Stimulated activated CD8-positive, alpha-beta memory T cell treated with anti-CD3 and anti-CD28 coated beads, Interleukin-4, amount 100 ng/mL, for 48 hours (primary cell): ENCODE data around the gene RAP1GDS1.
"Not testable (repeated sequence)": the region's sequence is repeated elsewhere in the genome, so short reads cannot be mapped to it uniquely, and the experiment has no call there.

Source experiments
- DNase-seq: peaks from one replicate; pipeline ENCODE4 v3.0.0-alpha.2; 2020

Gene RAP1GDS1

GRCh38 chr4:98289375-98289774, 28.2 kb downstream of the RAP1GDS1 start:
- DNase-seq = no peak

GRCh38 chr4:98290511-98290910, 29.3 kb downstream of the RAP1GDS1 start:
- DNase-seq = no peak

GRCh38 chr4:98293104-98293887, 32.1 kb downstream of the RAP1GDS1 start:
- peak; percentile 44 for DNase-seq

DNA sequence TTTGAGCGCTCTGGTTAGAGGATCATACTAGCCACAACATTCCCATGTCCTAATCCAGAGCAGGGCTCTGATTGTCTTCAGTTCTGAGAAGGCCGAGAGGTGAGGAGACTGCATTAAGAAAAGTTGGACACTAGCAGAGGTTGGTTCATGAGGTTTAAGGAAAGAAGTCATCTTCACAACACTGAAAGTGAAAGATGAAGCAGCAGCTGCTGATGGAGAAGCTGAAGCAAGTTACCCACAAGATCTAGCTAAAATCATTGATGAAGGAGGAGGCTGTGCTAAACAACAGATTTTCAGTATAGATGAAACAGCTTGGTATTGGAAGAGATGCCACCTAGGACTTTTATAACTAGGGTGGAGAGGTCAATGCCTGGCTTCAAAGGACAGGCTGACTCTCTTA, 36.8 kb downstream of the RAP1GDS1 start:
- no peak for DNase-seq

DNA sequence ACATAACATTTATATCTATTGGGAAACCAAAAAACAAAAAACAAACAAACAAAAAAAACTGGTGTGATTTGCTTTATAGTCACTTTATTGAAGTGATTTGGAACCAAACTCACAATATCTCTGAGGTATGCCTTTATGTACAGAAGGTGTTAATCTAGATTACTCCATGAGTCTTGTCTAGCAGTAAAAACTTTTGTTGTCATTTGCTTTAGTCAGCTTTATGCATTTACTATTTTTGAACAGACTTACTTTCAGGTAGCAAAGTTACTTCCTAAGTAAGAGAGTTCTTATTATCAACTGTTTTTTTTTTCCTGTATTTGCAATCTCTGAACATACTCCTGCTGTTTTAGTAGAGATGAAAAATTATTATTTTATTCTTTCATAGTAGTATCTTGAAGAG, 39.5 kb downstream of the RAP1GDS1 start:
- DNase-seq = no peak

GRCh38 chr4:98305576-98305975, 44.4 kb downstream of the RAP1GDS1 start:
- no peak for DNase-seq

GRCh38 chr4:98310867-98311266, 49.7 kb downstream of the RAP1GDS1 start:
- DNase-seq = no peak

- DNase-seq = no peak
Measured at GRCh38 chr4:98311656-98312055, 50.5 kb downstream of the RAP1GDS1 start.

DNA sequence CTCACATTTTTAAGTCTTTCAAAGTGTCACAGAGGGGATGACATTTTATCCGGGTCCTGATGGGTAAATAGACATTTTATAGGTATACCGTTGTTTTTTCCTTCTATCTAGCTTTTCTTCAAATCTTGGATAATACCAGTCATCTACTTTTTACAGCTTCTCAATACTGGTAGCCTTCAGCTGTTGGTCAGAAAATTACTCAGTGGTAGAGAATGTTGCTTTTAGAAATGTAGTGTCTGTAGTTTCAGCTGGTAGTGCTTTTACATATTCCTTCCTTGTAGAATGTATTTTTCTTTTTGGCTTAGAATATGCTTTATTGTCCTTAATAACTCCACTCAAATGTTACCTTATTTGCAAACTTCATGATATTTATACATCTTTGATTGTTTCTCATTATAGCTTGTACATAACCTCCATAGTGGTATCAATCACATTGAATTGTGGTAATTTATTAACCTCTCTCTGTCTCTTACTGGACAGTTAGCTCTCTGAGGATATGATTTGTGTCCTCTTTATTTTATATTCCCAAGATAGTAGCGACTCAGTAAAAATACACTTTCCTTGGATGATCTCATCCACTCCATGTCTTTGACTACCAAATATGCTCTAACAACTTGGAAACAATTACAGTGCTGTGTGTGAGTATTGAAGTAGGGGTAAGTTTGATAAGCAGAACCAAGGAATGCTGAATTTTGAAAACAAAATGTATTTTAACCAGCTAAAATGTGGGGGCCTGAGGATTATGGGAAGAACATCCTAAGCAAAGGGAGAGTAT, 53.8 kb downstream of the RAP1GDS1 start:
- no peak for DNase-seq

DNA sequence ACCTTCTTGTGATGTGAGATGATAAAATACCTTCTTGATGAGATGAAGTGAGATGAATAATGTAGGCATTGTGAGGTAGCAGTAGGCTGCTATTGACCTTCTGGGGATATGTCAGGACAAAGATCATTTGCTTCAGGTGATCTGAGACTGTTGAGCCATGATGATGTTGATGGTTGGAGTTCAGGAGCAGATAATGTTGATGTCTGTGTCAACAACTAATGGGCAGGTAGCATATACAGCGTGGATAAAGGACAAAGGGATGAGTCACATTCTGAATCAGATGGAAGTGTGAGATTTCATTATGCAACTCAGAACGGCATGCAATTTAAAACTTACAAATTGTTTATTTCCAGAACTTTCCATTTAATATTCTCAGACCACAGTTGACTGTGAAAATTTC, 57.3 kb downstream of the RAP1GDS1 start:
- no peak for DNase-seq

GRCh38 chr4:98319021-98319420, 57.8 kb downstream of the RAP1GDS1 start:
- DNase-seq = no peak

GRCh38 chr4:98326168-98326567, 65.0 kb downstream of the RAP1GDS1 start:
- DNase-seq = no peak

GRCh38 chr4:98327694-98328093, 66.5 kb downstream of the RAP1GDS1 start:
- DNase-seq = no peak

DNA sequence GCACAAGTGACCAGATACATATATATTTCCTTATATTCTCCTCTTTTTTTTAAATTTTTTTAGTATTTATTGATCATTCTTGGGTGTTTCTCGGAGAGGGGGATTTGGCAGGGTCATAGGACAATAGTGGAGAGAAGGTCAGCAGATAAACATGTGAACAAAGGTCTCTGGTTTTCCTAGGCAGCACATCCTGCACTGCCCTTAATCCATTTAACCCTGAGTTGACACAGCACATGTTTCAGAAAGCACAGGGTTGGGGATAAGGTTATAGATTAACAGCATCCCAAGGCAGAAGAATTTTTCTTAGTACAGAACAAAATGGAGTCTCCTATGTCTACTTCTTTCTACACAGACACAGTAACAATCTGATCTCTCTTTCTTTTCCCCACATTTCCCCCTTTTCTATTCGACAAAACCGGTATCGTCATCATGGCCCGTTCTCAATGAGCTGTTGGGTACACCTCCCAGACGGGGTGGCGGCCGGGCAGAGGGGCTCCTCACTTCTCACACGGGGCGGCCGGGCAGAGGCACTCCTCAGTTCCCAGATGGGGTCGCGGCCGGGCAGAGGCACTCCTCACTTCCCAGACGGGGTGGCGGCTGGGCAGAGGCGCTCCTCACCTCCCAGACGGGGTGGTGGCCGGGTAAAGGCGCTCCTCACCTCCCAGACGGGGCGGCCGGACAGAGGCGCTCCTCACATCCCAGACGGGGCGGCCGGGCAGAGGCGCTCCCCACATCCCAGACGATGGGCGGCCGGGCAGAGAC, 68.9 kb downstream of the RAP1GDS1 start:
- not testable (repeated sequence) for DNase-seq

DNA sequence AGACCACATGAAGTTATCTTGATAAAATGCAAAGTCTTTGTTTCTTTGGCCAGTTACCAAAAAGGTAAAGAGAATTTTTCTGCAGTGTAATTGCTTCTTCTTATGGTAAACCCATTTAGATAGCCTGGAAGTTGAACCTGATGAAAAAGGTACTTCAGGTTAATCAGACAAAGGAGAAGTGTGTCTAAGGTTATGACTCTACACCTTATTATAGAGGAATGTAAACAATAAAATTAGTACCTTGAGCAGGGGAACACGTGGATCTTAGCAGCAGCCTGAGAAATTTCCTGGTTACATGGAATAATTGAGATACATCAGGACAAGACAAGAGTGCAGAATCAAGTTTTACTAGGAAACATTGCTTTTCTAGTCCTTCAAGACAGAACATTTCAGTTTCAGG, 70.8 kb downstream of the RAP1GDS1 start:
- DNase-seq = no peak

GRCh38 chr4:98334461-98334860, 73.3 kb downstream of the RAP1GDS1 start:
- DNase-seq = no peak

DNA sequence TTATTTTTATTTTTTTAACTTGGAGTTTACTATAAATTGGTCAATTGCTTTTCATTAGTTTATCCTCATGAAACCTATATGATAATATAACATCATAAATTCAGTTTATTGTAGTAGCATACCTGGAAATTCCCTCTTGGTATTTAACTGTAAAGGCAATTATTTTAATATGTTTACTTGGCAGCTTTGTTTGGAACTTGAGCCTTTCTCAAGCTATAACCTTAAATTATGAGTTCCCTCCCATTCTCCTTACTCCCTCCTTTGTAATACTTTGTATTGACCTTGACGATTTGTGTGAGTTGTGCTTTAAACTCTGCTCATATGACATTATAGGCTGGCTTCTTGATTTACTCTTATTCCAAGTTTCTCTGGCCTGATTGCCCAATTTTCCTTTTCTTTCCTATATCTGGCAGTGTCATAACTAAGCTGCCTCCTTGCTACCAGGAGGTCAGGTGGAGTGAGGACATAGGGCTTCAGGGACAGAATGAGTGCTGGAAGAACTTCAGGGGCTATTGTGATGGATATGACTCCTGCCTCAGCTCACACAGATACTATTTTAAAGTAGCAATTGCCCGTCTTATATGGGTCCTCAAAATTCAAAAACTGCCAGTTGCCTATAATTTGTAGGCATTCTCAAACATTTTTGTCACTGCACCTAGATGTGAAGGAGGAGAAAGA, 77.7 kb downstream of the RAP1GDS1 start:
- no peak for DNase-seq

DNA sequence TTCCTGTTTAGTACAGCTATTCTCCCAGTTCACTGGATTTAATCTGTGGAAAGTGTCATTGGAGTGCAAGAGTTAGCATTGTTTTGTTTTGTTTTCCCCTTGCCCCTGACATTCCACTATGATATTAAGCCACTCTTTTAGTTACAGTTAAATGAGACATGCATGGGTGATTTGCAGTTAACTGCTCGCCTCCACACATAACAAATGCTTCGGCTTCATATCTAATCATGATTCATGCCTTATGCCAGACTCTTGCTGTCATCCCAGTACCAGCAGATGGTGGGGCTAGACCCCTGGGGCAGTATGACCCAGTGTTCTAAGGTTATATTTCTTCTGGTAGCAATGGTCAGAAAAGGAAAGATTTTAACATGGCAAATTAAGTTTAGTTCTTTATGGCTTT, 80.1 kb downstream of the RAP1GDS1 start:
- no peak for DNase-seq

- DNase-seq = no peak
Measured at GRCh38 chr4:98343626-98344025, 82.4 kb downstream of the RAP1GDS1 start.

DNA sequence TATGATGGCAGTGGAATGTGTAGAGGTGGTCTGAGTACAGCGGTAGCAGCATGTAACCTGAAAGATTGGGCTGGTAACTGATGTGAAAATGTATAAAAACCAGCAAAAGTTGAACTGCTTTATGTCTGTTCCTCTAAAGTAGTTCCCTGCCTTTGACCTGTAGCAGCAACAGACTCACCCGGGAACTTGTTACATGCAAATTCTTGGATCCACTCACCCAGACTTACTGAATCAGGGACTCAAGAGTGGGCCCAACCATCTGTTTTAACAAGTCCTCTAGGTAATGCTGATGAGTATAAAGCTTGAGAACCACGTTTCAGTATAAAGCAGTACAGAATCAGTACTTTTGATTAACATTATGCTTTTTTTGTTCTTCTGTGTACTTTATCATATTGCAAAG, 84.7 kb downstream of the RAP1GDS1 start:
- no peak for DNase-seq

- no peak for DNase-seq
Measured at GRCh38 chr4:98352396-98352795, 91.2 kb downstream of the RAP1GDS1 start.

DNA sequence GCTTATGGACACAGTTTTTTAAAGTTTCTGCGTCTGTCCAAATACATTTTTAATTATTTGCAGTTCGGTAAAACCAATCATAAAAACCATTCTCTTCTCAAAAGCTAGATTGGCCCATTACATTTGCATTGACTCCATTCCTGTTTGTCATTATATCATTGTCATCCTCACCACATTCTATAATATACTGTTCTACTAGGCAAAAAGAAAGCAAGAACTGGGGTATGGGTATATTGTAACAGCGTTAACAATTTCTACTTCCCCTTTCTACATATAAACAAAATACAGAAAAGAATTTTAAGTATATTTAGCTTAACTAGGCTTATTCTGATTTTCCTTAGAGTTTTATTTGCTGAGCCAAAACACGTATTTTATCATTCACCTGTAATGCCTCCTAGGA, 91.8 kb downstream of the RAP1GDS1 start:
- DNase-seq = no peak

GRCh38 chr4:98358630-98359248, 97.6 kb downstream of the RAP1GDS1 start:
- no peak for DNase-seq
